KG1 (cell line): ENCODE data around the gene FGF19.

Source experiments
- DNase-seq: peaks from one replicate; lab custom pipeline; 2025; lab: John Stamatoyannopoulos, UW

The FGF19 gene, protein sequence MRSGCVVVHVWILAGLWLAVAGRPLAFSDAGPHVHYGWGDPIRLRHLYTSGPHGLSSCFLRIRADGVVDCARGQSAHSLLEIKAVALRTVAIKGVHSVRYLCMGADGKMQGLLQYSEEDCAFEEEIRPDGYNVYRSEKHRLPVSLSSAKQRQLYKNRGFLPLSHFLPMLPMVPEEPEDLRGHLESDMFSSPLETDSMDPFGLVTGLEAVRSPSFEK

DNA sequence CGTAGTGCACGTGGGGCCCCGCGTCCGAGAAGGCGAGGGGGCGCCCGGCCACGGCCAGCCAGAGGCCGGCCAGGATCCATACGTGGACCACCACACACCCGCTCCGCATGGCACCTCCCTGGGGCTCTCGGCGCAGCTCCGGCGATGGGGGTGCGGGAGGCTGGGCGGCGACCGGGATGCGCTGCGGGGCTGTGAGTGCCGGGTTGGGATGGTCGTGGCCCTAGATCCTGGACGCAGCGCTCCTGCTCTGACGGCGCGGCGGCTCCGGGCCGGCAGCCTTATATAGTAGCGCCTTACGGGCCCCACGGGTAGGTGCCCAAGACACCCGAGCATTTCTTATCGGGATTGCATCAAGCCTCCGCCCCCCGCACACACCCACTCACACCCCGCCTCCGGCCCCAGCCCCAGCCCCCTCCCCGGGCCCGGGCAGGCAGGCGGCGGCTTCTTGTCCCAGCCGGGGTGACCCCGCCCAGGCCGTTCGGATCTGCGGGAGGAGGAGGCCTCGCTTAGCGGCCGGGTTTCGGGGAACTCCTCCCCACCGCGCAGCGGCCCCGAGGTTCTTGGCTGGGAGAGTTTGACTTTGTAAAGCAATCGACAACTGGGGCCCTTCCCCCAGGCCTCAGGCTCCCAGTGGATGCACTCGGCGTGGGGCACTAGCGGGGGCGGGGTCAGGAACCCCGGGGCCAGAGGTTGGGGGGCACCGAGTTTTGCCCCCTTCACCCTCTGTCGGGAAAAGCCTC, at the start of gene FGF19:
TSS of gene FGF19 (minus strand) at position 255 of the 740 bp plus-strand sequence. CDS start at position 109, 146 bp downstream.
- DNase-seq: no peak

- no peak for DNase-seq
Measured at GRCh38 chr11:69752890-69753289, 49.1 kb upstream of the FGF19 start.

GRCh38 chr11:69750875-69751597, 47.2 kb upstream of the FGF19 start:
- DNase-seq: no peak

DNA sequence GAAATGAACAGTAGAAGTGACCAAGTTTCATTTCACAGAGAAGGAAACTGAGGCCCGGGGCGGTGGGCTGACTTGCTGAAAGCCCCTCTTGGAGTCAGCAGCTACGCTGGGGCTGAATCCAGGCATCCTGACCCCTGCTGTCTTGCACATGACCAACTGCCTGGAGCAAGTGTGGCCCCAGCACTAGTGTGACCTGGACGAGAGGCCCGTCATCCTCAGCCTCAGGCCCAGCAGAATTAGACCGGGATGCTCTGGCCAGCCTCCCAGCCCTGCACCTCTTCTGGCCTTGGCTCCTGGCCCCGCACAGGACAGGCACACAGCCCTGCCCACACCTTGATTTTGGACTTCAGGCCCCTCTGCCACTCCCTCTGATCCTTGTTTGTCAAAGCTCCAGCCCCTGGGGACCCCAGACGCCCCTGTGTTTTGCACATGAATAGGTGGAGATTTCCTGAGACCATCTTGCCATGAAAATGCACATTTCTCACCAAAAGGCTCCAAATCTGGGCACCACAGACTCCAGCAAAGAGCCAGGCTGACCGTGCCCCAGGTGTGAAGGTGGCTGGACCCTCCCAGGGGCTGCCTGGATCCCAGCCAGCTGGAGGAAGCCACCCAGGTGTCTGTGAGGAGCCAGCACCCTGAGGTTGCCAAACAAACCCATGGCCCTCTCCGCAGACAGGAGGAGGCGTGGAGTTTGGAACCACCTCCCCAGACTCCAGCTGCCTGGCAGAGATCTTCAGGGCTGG, 46.5 kb upstream of the FGF19 start:
- no peak for DNase-seq

DNA sequence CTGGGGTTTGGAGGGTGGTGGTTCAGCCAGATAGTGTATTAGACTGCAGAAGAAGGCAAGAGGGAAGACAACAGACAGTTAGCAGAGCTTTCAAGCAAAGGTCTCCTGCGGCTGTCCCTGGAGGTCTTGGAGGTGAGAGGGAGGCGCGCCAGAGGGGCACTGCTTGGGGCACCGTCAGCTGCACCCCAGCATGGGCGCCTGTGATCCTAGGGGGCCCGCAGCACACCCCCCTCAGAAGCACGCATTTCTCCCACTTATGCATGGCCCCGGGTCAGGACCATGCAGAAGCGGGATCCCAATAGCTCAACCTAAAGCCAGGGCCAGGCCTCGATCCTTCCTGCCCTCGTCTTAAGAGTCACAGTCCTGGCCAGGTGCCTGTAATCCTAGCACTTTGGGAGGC, 44.8 kb upstream of the FGF19 start:
- DNase-seq: no peak

DNA sequence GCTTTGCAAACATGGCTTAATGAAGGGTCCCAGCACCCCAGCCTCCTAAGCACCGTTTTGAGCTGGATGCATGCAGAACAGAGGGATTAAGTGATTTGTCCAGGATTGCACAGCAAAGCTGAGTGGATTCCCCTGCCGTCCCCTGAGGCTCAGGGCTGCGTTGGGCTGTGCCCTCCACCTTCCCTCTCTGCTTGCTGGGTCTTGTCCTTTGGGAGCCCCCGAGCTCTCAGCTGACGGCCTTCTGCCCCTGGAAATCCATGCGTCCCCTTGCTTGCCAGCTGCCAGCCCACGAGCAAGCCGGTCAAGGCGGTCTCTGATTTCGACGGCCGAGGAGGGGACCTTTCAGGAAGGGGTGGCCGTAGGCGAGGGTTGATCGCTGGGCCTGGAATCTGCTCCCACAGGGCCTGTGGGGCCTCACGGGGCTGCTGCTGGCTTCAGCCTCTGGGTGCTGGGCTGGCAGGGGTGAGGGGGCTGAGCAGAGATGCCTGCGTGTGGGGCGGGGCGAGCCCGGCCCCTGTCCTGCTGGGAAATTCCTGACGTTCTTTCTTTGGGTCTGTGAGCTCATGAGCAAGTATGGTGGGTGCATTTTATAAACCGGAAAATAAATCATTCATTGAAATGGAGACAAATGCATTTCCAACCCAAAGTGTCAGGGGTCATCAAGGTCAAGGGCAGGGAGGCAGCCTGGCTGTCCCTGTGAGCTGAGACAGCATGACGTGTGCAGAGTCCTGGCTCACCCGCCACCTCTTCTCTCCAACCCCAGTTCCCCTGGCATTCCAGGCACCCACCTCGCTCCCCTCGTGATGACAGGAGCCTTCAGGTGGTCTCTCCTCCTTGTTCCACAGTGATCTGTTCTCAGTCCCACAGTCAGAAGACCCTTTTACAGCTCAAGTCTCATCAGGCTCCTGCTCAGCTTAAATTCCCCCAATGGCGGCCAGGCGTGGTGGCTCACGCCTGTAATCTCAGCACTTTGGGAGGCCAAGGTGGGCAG, 43.2 kb upstream of the FGF19 start:
- DNase-seq: no peak

GRCh38 chr11:69746140-69746539, 42.3 kb upstream of the FGF19 start:
- DNase-seq: no peak

DNA sequence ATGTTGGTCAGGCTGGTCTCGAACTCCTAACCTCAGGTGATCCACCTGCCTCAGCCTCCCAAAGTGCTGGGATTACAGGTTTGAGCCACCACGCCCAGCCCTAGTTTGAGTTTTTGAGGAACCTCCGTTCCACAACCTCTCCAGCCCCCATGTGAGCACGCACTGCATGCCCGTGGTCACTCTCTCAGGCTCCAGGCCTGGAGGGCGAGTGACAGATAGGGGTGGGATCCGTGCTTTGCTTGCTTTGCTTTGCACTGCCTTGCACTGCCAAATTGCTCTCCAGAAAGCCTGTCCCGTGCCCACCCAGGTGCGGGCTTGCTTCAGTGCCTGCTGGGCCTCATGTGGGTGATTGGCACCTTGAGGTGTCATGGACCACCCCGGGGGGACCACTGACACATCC, 41.4 kb upstream of the FGF19 start:
- no peak for DNase-seq

GRCh38 chr11:69744435-69744834, 40.6 kb upstream of the FGF19 start:
- DNase-seq: no peak

GRCh38 chr11:69734841-69735240, 31.0 kb upstream of the FGF19 start:
- no peak for DNase-seq

GRCh38 chr11:69734367-69734766, 30.5 kb upstream of the FGF19 start:
- DNase-seq: no peak

DNA sequence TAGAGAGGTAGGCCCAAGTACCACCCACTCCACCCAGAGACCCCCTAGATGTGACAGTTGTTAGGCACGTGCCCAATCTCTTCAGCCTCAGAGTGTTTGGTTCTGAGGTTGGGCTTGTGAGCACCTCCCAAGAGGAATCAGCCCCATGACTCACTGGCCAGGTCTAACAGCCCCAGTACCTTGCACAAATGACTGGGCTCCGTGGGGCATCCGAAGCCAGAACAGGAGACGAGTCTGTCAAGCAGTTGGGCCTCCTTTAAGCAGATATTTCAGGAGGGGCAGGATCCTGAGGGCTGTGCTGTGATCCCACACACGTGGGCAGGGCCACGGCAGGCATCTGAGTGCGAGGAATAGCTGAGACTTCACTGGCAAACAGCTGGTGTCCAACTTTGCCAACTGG, 29.1 kb upstream of the FGF19 start:
- no peak for DNase-seq

- DNase-seq: no peak
Measured at GRCh38 chr11:69731110-69731509, 27.3 kb upstream of the FGF19 start.

GRCh38 chr11:69730500-69730899, 26.7 kb upstream of the FGF19 start:
- no peak for DNase-seq

DNA sequence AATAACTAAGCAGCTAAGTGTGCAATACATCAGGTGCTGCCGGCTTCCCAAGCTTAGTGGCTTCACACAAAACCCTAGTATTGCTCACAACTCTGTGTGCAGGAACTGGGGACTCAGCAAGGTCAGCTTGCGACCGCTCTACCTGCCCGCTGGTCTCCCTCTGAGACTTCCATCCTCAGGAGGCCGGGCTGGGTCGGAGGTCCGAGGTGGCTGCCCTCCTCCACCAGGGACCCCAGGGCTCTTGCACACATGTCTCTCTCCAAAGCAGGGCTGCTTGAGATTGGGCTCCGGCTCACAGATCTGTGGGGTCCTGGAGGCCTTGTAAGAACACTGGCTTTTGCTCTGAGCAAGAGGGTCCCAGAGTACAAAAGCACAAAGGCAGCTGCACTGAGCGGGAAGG, 25.4 kb upstream of the FGF19 start:
- DNase-seq: no peak

GRCh38 chr11:69727266-69727665, 23.4 kb upstream of the FGF19 start:
- no peak for DNase-seq

DNA sequence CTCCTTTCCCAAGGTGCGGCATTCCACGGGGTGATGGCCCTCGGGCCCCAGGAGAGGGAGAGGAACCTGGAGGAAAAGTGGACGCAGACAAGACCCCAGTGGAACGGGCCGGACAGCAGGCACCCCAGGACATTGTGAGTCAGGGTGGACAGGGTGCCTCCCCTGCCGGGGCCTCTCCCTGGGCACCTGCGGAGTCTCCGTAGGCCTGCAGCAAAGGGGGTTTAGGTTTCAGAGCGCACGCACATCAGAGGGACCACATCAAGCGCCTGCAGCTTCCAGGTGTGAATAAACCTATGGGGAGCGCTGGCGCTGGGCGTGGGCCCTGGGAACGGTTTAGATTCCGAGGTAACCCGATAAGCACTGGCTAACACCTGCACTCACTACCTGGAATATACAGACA, 22.7 kb upstream of the FGF19 start:
- DNase-seq: no peak

GRCh38 chr11:69726019-69726418, 22.2 kb upstream of the FGF19 start:
- DNase-seq: no peak

DNA sequence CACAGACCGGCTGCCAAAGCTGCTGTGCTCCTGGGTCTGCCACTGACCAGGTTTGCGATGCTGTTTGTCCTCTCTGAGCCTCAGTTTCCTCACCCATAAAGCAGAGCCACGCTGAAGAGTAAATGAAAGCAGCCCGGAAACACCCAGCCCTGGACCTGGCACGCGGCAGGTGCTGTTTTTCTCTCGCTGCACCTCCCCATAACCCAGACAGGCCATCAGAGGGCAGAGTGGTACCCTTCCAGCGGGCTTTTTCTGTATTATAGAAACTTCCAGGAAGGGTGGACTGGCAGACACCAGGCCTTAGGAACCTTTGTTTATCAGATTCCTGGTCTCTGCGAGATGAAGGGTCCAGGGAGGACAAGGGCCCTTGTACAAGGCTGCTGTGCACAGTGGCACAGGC, 17.9 kb upstream of the FGF19 start:
- DNase-seq: no peak

DNA sequence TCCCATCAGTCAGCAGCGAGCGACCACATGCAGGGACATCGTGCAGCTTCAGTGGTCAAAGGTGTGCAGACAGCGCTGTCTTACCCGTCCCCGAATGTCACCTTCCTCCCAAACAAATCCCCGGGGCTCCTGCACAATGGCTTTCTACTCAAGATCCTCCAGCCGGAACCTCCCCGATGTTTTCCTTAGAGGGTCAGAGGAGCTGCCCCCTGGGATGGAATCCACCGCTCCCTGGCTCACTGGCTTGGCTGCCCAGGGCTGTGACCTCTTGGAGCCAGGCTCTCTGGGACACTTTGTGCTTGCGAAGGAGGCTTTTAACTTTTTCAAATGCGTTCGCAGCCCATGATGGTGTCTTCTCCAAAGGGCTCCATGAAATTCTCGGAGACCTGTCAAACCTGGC, 17.3 kb upstream of the FGF19 start:
- DNase-seq: no peak

DNA sequence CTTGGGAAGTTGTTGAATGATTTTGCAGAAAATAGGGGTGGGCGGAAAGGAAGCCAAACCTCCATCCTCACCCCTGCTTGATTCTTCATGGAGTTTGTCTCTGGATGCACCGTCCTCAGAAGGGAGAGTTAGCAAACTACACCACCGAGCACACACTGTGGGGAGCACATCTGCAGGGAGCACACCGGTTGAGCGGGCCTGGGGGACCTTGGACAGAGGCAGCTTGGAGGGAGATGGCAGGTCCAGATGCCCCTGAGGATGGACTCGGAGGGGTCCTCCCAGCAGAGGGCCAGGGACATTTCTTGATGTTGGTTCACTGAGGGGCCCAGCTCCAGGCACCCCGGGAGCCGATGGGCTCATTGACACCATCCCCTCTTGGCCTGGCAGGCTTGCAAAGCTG, 15.1 kb upstream of the FGF19 start:
- no peak for DNase-seq
